ENCODE data around the gene EXOC1L.

DNA sequence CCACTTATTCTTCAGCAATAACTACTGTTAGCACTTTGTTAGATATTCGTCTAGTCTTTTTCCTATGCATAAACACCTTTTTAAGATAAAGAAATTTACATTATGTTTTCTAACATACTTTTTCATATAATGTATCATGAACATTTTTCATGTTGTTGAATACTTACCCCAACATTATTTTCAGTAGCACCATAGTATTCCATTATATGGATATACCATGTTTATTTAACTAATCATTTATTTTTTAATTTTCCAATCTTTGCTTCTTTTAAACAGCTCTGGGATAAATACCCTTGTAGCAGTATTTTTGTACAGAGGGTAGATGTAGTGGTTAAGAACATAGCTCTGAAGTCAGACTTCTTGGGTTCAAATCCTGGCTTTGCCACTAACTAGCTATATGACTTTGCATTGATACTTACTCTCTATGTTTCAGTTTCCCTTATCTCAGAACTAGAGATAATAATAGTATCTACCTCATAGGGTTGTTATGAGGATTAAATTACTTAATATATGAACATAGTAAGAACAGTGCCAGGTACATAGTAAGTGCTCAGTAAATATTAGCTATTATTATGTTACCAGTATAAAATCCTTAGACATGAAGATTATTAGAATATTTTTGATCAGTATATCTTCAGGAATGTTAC lies 45.1 kb downstream of the EXOC1L start:
- TF ChIP-seq, protein P1, sequence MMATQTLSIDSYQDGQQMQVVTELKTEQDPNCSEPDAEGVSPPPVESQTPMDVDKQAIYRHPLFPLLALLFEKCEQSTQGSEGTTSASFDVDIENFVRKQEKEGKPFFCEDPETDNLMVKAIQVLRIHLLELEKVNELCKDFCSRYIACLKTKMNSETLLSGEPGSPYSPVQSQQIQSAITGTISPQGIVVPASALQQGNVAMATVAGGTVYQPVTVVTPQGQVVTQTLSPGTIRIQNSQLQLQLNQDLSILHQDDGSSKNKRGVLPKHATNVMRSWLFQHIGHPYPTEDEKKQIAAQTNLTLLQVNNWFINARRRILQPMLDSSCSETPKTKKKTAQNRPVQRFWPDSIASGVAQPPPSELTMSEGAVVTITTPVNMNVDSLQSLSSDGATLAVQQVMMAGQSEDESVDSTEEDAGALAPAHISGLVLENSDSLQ (IDR thresholded peaks at IDR 0.05) = no peak
- TF ChIP-seq SRSF3 (IDR thresholded peaks at IDR 0.05; ENCODE audit: insufficient read depth, low read length) = no peak
- TF ChIP-seq, protein P2, sequence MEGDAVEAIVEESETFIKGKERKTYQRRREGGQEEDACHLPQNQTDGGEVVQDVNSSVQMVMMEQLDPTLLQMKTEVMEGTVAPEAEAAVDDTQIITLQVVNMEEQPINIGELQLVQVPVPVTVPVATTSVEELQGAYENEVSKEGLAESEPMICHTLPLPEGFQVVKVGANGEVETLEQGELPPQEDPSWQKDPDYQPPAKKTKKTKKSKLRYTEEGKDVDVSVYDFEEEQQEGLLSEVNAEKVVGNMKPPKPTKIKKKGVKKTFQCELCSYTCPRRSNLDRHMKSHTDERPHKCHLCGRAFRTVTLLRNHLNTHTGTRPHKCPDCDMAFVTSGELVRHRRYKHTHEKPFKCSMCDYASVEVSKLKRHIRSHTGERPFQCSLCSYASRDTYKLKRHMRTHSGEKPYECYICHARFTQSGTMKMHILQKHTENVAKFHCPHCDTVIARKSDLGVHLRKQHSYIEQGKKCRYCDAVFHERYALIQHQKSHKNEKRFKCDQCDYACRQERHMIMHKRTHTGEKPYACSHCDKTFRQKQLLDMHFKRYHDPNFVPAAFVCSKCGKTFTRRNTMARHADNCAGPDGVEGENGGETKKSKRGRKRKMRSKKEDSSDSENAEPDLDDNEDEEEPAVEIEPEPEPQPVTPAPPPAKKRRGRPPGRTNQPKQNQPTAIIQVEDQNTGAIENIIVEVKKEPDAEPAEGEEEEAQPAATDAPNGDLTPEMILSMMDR (IDR thresholded peaks at IDR 0.05 in 2 of 3, conservative IDR thresholded peaks at IDR 0.05 in 1 of 3; ENCODE audit: insufficient read depth in 2 of 3, low read depth in 1 of 3, low read length in 3 of 3) = no peak
- TF ChIP-seq RNF2 (IDR thresholded peaks at IDR 0.05) = no peak
- no peak for TF ChIP-seq ZNF274 (IDR thresholded peaks at IDR 0.05; ENCODE audit: borderline replicate concordance, low read depth, low read length)
